CD4-positive, alpha-beta T cell treated with Interleukin-6 for 4 hours (primary cell): Measurements from ENCODE around the gene CNNM1.

Experiments used
- DNase-seq: peaks from one replicate; pipeline ENCODE4 v3.0.0-alpha.2; 2020; ENCODE audit warnings: mixed read lengths

CNNM1 gene

DNA sequence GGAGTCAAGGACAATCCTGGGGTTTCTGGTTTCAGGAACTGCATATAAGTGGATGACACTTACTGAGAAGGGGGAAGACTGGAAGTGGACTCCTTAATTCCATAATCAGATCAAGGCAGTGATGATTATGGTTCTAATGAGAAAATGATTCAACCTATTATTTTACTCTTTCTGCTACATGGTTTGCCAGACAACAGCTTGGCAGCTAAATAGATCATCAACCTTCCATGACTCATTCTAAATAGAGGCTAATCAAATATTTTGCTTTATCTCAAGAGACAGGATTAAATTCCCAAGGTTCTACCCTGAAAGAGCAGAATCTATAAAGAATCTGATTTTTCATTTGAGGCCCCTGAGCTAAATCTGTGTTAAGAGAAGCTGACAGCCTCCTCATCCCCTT, 46.3 kb downstream of the CNNM1 start:
- no peak for DNase-seq

DNA sequence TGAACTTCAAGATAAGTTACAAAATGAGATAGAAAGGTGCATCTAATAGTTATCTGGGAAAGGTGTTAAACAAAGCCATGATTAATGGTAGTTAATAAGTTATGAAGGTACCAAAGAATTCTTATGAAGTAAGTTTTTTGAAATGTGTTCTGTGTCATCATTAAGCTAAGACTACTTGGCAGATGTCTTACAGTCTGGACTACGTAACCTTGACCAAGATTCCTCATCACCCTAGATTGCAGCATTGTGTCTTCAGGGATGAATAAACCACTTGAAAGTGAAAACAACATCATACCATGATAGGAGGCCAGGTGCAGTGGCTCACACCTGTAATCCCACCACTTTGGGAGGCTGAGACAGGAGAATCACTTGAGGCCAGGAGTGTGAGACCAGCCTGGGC, 53.0 kb downstream of the CNNM1 start:
- no peak for DNase-seq

DNA sequence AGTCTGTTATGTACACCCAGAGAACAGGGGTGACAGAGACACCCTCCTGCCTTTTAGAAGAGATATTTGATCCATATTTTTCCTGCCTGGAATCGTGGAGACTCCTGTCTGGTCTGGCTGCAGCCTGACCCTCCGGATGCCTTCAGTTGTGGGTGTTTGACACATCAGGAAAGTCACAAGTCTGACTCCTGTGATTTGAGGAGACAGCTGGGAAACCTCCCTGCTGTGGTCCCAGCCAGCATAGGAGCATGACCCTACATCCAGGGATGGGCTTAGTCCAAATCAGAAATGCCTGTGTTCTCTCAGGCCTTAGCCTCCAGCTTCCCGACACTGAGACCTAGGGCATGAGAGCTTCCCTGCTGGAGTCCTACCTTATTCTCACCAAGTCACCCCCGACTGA, 57.9 kb downstream of the CNNM1 start:
- DNase-seq: no peak

GRCh38 chr10:99387541-99387940, 58.4 kb downstream of the CNNM1 start:
- no peak for DNase-seq

- DNase-seq: no peak
Observed at GRCh38 chr10:99389729-99390480, 60.7 kb downstream of the CNNM1 start.

- DNase-seq: no peak
Observed at GRCh38 chr10:99391346-99391745, 62.2 kb downstream of the CNNM1 start.

GRCh38 chr10:99393036-99393435, 63.9 kb downstream of the CNNM1 start:
- DNase-seq: no peak

DNA sequence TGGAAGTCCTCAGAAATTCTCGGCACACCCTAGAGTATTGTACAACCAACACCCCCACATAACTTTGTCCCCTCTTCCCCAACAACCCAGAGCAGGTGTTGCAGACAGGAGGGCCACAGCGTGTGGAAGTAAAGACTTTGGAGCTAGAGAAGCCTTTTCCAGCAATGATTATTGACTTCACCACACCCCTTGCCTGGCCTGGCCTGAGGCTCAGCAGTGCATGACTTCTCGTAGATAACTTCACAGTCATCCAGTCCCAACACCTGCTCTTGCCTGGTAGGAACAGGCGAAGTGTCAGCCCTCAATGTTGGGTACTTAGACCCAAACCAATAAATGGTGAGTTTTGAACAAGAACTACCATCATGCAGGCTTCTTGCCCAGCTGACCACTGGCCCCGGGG, 64.5 kb downstream of the CNNM1 start:
- DNase-seq: no peak

GRCh38 chr10:99394256-99394655, 65.1 kb downstream of the CNNM1 start:
- no peak for DNase-seq

DNA sequence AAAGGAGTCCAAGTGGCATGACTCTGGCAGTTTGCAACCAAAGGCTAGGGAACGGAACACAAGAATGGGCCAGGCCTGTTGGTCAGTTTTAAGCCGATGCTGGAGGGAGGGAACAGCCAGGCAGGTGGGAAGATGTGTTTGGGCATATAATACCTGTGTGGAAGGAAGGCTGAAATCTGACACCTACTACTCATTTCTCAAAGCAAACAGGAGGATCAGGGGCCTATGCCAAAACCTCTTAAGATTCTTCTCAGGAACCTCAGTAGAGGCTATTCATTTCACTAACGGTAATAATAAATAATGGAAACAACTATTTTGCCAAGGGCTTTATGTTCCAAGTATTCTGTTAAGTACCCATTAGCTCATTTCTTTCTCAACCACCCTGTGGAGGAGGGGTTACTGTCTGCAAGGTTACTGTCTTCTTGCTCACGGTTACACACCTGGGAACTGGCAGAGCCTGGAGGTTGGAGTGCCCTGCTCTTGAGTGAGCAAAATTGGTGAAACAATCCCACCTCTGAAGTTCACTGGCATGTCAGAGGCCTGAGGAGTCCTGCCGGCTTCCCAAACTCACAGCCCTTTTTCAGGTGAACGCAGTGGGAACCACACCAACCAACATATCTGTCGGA, 65.7 kb downstream of the CNNM1 start:
- no peak for DNase-seq

DNA sequence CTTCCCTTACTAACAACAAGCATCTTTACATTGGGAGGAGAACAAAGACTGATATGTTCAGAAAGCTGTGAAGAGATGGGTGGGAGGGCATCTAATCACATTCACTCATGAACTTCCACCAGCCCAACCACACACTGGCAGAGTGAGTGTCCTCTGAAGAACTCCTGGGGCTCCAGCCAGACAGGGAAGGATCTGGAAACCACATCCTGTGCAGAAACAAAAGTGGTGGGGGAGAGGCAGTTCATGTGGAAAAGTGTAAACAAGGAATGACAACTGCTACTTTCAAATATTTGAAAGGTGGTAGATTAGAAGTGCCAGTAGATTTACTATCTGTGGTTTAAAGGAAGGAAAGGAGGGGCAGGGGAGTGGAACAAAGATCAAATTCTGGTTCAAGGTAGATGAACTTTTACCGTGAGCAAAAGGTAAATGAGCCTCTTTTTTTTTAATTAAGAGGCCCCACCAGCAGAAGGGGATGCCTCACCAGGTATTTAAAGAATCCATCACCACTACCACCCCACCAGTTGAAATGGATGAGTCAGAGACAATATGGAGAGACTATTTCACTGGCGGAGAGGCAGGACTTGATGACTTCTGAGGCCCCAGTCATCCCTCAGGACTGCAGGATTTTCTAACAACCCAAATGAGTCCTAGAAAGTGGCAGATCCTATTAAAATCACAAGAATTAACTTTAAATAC, 66.7 kb downstream of the CNNM1 start:
- DNase-seq: no peak

GRCh38 chr10:99396471-99396870, 67.3 kb downstream of the CNNM1 start:
- DNase-seq: no peak

DNA sequence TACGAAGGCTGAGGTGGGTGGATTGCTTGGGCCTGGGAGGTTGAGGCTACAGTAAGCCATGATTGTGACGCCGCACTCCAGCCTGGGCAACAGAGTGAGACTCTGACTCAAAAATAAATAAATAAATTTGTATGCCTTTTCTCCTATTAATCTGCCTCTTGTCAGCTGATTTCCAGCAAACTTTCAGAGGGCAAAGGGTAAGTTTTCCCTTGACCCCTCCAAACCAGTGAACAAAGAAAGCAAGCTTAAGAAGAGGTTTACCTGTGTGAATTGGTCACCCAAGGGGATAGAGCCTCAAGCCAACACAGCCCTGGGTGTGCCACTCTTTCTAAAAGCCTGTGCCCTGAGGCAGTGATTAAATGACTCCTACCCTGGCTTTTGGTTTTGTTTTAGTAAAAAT, 70.5 kb downstream of the CNNM1 start:
- no peak for DNase-seq

GRCh38 chr10:99403674-99404073, 74.5 kb downstream of the CNNM1 start:
- DNase-seq: no peak

DNA sequence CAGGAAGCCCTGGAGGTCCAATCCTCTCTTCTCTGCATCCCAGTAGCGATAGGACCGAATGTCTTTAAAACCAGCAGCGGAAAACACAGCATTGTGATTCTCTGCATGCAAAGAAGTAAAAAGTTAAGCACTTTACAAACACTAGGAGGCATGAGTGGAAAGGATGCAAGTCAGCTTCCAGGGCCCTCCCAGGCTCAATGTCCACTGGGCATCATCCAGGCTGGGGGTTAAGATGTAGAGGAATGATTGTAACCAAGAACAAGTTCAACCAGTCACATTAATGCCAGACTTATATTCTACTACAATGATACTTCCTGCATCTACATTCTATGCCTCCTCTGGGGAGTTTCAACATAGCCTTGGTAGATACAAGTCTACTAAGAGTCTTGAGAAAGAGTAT, 77.0 kb downstream of the CNNM1 start:
- DNase-seq: no peak

DNA sequence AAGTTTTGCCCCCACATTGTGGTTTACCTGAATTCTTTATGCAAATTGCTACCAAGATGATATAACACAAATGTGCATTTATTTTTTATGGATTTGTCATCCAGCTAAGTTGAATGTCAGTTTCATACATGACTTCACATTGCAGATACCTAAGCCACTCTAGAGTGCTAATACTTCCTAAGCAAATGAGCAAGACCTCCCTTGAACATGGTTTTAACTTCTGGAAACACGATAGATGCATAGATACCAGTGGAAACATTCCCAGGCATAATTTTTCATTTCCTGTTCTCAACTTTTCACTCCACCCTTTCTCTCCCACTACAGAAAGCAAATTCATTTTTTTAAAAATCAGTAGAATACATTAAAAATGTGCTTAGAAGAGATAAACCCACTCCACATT, 81.0 kb downstream of the CNNM1 start:
- DNase-seq: no peak

- no peak for DNase-seq
Observed at GRCh38 chr10:99410876-99411275, 81.7 kb downstream of the CNNM1 start.

DNA sequence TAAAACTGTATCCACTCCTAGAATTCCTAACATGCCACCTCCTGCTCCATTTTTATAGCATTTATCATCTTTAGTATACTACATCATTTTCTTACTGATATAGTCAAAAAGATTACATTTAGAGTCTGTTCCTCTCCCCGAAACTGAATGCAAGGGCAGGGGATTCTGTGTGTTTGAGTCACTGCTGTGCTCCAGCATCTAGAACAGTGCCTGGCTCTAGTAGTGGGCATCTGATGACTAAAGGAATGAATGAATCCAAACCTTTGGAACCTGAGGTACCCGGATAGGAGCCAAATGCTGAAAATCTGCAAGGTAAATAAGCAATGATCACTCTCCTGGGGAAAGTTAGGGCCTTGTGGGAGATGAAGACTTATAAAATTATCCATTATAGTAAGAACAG, 82.4 kb downstream of the CNNM1 start:
- no peak for DNase-seq

- no peak for DNase-seq
Observed at GRCh38 chr10:99412099-99412498, 82.9 kb downstream of the CNNM1 start.

- DNase-seq: no peak
Observed at GRCh38 chr10:99418910-99419624, 89.9 kb downstream of the CNNM1 start.

DNA sequence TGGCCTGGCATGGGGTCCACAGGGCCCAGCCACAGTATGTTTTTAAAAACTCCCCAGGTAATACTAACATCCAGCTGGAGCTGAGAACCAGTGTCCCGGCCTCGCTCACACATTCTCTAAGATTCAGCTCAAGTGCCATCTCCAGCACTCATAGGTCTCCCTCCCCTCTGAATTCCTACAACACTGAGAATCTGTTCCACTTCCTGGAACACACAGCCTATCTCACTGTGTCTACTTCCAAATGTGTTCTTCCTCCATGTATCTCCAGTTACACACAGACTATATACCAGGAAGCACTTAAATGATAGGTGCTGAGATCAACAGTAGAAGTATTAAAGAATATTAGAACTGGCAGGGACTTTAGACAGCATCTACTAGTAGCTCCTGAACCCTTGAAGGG, 90.5 kb downstream of the CNNM1 start:
- no peak for DNase-seq

- no peak for DNase-seq
Observed at GRCh38 chr10:99421233-99421739, 92.1 kb downstream of the CNNM1 start.

- DNase-seq: no peak
Observed at GRCh38 chr10:99422529-99423096, 93.5 kb downstream of the CNNM1 start.
